MG63 (cell line): ENCODE data around the gene TRPC4. TPM values are rescaled to one million over a fixed set of nuclear protein-coding genes. Genes with fewer than 3 reads are reported as not detected.

Experiments used
- DNase-seq: peaks from one replicate; pipeline ENCODE4 v3.0.0-alpha.2; 2020
- H3K27me3 ChIP-seq: fragments of 250-450 bp; sonication (Bioruptor Pico); 2 replicates; pipeline ENCODE4 v1.5.1; 2020; ENCODE audit warnings: mild to moderate bottlenecking, moderate library complexity
- H3K36me3 ChIP-seq: fragments of 250-450 bp; sonication (Bioruptor Pico); 2 replicates; pipeline ENCODE4 v1.5.1; 2020; ENCODE audit warnings: mild to moderate bottlenecking, moderate library complexity
- H3K4me3 ChIP-seq: fragments of 250-450 bp; sonication (Bioruptor Pico); 2 replicates; pipeline ENCODE4 v1.5.1; 2020; ENCODE audit warnings: mild to moderate bottlenecking, moderate library complexity
- H3K9me3 ChIP-seq: fragments of 250-450 bp; sonication (Bioruptor Pico); 2 replicates; pipeline ENCODE4 v1.5.1; 2020; ENCODE audit warnings: mild to moderate bottlenecking, moderate library complexity
- total RNA-seq: library from RNA; depleted of rRNA; stranded (reverse); fragments of >200 nt; shearing (Covaris generic); gene quantifications from 2 replicates; pipeline ENCODE4 v1.2.3, GENCODE V29; 2014; ENCODE audit warnings: low replicate concordance; rRNA removed

The TRPC4 gene
- 2.4 and 13.3 TPM in 2 replicates for total RNA-seq

DNA sequence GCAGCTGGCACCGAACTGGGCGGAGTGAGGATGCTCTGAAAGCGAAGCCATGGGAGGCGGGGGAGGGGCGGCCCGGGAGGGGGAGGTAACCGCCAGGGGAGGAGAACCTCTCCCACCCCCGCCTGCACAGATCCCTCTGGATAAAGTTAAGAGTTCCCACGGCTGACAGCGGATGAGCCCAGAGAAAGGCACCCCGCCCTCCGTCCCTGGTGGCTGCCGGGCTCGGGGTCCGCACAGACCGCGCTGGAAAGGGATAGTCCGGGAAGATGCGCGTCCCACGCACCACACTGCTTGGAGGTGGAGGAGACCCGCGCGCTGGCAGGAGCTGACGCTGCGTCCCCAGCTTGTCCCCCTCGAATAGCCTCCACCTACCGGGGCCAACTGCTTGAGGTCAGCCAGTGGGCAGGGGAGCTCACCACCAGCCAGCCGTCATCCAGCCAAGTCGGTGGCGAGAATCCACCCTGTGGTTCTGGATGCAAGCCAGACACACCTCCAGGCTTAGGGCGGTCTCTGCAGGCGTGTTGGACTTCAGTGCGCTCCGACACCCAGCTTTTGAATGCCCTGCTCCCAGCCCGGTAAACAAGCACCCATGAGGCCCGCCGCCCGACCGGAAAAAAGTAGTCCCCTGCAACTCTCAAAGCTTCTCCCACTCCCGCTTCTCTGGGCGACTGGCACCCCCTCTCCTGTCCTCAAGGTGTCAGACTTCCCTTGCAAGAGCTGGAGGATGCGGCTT is at the start of gene TRPC4:
TSS of gene TRPC4 (minus strand) at position 17 of the 733 bp plus-strand sequence. CDS start 86,439 bp downstream, outside the sequence.
- H3K4me3 ChIP-seq: peak within 1 kb of the TSS; percentile 56
- no peaks in the 10 kb centered on the region for H3K9me3 ChIP-seq
- H3K36me3 ChIP-seq: no peaks in the 10 kb centered on the region
- no peaks in the 10 kb centered on the region for H3K27me3 ChIP-seq
- DNase-seq: peak; percentile 80

DNA sequence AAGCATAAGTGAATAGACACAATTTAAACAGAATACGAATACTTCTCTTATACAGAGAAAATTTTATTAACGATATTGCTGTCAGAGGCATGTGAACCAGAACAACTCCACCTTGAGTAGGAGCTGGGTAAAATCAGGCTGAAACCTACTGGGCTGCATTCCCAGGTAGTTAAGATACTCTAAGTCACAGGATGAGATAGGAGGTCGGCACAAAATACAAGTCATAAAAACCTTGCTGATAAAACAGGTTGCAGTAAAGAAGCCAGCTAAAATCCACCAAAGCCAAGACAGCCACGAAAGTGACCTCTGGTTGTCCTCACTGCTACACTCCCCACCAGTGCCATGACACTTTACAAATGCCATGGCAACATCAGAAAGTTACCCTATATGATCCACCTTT is 49.2 kb upstream of the TRPC4 start:
- H3K9me3 ChIP-seq: peaks cover 4% of the 10 kb centered on the region; the same call in 1 of the 2 replicates
- H3K36me3 ChIP-seq: no peaks in the 10 kb centered on the region
- DNase-seq: no peak
- H3K27me3 ChIP-seq: no peaks in the 10 kb centered on the region
- peak overlapping the region; percentile 39 for H3K4me3 ChIP-seq

DNA sequence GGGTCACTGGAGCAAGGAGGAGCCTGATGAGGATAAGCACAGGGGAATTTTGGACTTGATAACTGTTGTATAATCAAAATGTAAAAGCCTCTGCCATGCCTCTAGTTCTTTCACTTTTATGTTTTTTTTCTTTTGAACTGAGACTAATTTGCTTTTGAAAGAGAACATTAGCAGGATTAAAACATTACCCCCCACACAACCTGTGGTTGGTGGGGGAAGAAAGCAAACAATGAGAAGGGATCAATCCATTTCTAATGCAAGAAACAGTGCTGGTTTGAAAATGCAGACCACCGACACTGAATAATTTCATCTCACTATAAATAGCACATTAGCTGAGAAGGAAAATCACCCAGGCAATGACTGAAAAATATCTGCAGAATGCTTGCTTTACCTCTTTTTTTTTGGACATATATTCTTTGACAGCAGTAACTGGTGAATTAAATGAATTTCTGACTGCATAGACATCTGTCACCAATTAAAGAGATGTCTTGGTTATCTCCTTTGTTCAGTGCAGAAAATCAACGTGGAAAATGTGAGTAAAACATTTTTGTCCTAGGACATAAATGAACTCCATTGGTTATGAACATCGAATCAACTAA is 48.6 kb upstream of the TRPC4 start:
- no peak for DNase-seq
- Histone ChIP-seq H3K9me3 (peaks cover 4% of the 10 kb centered on the region; the same call in 1 of the 2 replicates), H3K4me3 (peak overlapping the region; percentile 39; the same call in 1 of the 2 replicates), H3K27me3 (no peaks in the 10 kb centered on the region), H3K36me3 (no peaks in the 10 kb centered on the region)

DNA sequence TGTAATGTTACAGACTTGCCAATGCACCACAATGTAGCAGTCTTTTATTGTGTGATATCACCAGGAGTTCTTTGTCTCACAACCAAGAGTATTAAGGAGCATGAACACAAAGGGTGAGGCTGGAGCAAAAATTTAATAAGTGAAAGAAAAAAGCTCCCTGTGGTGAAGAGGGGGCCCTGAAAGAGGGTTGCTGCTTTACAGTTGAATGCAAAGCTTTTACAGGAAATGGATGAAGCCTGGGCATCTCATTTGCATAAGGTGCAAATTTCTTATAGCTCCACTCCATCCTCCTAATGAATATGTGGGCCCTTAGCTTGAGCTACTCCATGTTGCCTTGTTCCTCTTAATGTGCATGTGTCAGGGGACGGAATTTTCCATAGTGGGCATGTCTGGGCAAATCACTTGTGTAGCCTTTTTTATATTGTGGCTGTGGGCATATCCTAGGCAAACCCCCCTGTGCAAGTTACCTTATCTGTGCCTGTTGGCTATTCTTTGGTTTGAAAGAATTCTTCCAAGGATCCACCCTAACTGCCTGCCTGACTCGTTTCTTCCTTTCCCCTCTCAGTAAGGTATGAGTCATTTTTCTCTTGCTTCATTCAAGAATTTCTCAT is 45.3 kb upstream of the TRPC4 start:
- H3K36me3 ChIP-seq: no peaks in the 10 kb centered on the region
- H3K4me3 ChIP-seq: no peak overlapping the region
- no peaks in the 10 kb centered on the region for H3K27me3 ChIP-seq
- peaks cover 4% of the 10 kb centered on the region; the same call in 1 of the 2 replicates for H3K9me3 ChIP-seq
- DNase-seq: no peak

DNA sequence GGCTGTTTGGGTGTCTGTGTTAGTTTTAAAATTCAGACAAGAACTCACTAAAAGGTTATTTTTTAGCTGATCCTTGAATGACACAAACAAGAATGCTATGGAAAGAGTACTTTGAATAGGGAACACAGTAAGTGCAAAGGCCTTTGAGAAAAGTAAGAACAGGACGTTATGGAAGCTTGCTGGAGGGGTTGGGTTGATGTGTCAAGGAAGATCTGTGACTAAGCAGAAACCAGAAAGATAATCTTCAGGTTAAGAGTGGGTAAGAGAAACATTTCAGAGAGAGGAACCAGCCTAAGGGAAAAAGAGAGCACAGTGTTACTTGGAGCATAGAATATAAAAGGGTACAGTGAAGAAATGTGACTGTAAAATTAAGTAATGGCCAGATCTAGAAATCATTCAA is 41.2 kb upstream of the TRPC4 start:
- no peak for DNase-seq
- peaks cover 4% of the 10 kb centered on the region; the same call in 1 of the 2 replicates for H3K9me3 ChIP-seq

DNA sequence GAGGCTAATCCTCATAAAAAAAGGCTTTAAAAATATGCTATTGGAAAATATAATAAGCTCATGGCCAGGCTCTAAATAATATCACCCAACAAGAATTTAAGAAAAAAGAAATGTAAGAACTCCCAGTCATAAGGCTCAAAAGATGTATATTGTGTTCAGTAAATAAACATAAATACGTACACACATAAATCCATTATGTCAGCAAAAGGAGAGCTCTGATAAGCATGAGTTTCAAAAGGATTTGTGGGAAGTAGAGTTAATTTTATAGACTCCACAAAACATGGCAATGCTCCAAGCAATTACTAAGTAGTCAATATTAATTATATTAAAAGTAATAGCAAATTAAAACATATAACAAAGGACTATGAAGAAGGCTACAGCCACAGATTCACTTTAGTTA is 37.3 kb upstream of the TRPC4 start:
- Histone ChIP-seq H3K9me3 (no peaks in the 10 kb centered on the region), H3K27me3 (no peaks in the 10 kb centered on the region), H3K4me3 (no peak overlapping the region), H3K36me3 (no peaks in the 10 kb centered on the region)
- no peak for DNase-seq

More for the DNA sequence above, 41.2 kb upstream of the TRPC4 start:
- Histone ChIP-seq H3K36me3 (no peaks in the 10 kb centered on the region), H3K4me3 (no peak overlapping the region), H3K27me3 (no peaks in the 10 kb centered on the region)

DNA sequence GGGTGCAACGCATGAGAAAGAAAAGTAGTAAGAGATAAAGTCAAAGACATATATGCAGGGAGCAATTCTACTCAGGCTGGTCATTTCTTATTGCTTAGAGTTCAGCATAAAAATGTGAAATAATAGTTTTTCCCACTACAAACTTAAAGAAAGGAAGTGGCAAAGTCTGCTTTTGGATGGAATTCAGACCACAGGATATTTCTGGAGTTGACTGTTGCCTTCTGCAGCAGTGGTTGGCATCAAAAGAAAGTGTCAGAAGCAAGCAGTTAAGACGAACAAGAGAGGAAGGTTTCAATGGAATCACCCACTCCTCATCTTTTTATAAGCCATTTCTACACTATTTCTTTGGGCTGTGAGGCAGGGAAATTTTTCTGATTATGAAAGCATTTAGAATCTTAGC is 36.2 kb upstream of the TRPC4 start:
- H3K36me3 ChIP-seq: no peaks in the 10 kb centered on the region
- H3K9me3 ChIP-seq: no peaks in the 10 kb centered on the region
- no peaks in the 10 kb centered on the region for H3K27me3 ChIP-seq
- no peak overlapping the region for H3K4me3 ChIP-seq
- DNase-seq: peak; percentile 13

DNA sequence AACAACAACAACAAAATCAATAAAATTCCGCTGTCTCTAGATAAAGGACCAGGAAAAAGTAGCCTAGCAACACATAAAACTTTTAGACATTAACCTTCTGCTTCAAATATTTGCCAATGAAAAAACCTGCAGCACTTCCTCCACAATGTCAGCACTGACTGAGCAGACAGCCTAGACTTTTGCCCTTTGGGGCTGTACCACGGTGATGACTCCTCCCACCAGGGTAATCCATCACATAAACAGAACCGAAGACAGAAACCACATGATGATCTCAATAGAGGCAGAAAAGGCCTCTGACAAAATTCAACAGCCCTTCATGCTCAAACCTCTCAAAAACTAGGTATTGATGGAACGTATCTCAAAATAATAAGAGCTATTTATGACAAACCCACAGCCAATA is 30.2 kb upstream of the TRPC4 start:
- peak; percentile 2 for DNase-seq
- Histone ChIP-seq H3K4me3 (no peak overlapping the region), H3K27me3 (no peaks in the 10 kb centered on the region), H3K36me3 (no peaks in the 10 kb centered on the region), H3K9me3 (no peaks in the 10 kb centered on the region)

DNA sequence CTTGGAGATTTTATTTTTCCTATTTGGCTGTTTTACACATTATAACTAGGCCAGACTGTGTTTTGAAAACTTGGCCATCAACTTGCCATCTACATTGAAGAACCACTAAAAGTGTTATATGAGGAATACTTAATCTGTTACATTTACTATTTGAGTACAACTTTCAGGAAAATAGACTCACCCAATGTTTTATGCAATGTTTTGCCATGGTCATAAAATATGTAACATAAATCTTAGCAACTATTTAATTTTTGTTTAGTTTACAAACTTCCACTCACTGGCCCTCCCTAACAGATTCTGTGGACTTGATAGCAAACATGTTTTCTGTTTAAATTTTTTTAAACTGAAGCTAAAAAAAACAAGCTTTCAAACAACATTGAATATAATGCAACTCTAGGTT is 23.7 kb upstream of the TRPC4 start:
- H3K9me3 ChIP-seq: no peaks in the 10 kb centered on the region
- H3K27me3 ChIP-seq: no peaks in the 10 kb centered on the region
- DNase-seq: no peak
- H3K4me3 ChIP-seq: no peak overlapping the region
- no peaks in the 10 kb centered on the region for H3K36me3 ChIP-seq

DNA sequence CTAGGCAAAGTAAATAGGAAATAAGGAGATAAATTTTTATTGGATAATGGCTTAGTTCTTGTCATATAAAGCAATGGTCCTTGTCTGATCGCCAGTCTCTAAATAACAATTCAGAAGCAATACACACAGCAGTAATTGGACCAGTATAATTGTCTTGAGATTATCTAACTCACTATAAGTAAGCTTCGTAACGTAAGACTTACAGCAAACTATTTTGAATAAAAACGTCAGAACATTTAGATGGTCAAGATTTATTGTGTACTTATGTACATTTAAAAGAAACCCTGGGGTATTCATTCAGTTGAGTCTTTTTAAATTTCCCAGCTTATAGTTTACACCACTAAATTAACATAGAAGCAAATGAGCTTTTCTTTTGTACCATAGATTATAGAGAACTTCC is 20.2 kb upstream of the TRPC4 start:
- no peak for DNase-seq
- Histone ChIP-seq H3K36me3 (no peaks in the 10 kb centered on the region), H3K27me3 (no peaks in the 10 kb centered on the region), H3K9me3 (no peaks in the 10 kb centered on the region), H3K4me3 (no peak overlapping the region; the same call in 1 of the 2 replicates)

DNA sequence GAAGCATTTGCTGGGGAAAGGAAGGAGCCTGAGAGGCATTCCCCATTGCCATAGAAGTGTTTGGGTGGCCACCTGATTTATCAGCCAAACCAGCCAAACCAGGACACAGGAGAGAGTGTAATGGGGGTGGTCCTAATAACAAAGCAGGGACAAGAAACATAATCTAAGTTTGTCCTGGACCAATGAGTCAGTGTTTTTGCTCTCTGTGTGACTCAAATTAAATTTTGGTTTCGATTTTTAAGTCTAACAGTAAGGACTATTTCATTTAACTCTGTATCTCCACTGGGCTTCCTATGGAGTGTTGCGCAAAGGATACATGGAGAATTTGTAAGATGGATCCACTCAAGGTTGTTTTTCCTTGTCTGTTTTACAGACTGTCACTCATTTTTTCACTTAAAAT is 19.5 kb upstream of the TRPC4 start:
- no peaks in the 10 kb centered on the region for H3K36me3 ChIP-seq
- H3K9me3 ChIP-seq: no peaks in the 10 kb centered on the region
- DNase-seq: no peak
- no peaks in the 10 kb centered on the region for H3K27me3 ChIP-seq
- peak overlapping the region; percentile 2 for H3K4me3 ChIP-seq

DNA sequence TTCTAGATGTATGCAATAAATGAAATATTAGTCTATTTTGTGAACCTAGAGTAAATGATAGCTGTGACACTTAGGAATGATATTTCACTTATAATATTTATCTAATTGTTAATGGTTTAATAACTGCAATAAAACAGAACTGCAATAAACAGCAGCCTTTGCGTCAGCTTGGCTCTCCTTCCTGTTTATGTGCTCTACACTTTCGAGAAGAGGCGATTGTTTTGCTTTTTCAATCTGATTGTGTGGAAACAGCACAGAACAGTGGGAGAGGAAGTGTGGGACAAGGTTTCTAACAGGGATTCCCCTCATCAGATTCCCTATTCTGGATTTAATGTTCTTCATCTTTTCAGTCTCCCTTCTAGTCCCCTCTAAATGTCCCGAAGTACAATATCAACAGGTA is 17.3 kb upstream of the TRPC4 start:
- H3K4me3 ChIP-seq: no peak overlapping the region
- DNase-seq: no peak
- H3K9me3 ChIP-seq: no peaks in the 10 kb centered on the region
- no peaks in the 10 kb centered on the region for H3K27me3 ChIP-seq
- no peaks in the 10 kb centered on the region for H3K36me3 ChIP-seq

DNA sequence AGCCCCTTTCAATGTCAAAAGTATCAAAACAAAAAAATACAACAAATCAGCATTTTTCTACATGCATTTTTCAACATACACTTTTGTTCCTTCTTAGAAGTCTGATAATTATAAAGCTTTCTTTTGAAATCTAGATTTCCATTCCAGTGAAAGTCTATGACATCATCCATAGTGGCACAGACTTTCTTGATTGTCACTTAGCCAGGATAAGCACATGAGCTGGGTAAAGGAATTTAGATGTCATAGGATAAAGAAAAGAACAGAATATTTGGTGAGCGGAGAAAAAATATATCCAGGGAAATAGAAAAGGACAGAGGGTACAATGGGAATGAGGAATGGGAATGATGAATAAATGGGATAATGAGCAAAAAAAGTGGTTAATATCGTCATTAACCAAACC is 15.1 kb upstream of the TRPC4 start:
- no peaks in the 10 kb centered on the region for H3K9me3 ChIP-seq
- H3K4me3 ChIP-seq: no peak overlapping the region
- H3K36me3 ChIP-seq: no peaks in the 10 kb centered on the region
- no peaks in the 10 kb centered on the region for H3K27me3 ChIP-seq
- DNase-seq: no peak

DNA sequence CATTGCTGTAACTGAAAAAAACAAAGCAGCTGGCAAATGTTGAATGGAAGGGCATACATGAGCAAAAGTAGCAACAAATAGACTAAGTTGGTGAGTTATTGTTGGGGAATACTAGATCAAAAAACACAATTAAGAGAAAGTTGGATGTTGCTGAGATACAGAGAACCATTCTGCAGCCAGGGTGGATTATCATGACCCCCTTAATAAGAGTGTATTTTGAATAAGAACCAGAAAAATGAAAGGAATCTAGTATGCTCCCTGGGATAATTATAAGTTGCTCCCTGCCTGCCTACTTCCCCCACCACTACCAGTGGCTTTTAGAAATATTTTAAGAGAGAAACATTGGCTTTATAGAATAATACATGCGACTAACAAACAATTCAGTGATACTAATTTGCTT is 14.5 kb upstream of the TRPC4 start:
- H3K4me3 ChIP-seq: no peak overlapping the region
- H3K9me3 ChIP-seq: no peaks in the 10 kb centered on the region
- H3K27me3 ChIP-seq: no peaks in the 10 kb centered on the region
- DNase-seq: no peak
- no peaks in the 10 kb centered on the region for H3K36me3 ChIP-seq

DNA sequence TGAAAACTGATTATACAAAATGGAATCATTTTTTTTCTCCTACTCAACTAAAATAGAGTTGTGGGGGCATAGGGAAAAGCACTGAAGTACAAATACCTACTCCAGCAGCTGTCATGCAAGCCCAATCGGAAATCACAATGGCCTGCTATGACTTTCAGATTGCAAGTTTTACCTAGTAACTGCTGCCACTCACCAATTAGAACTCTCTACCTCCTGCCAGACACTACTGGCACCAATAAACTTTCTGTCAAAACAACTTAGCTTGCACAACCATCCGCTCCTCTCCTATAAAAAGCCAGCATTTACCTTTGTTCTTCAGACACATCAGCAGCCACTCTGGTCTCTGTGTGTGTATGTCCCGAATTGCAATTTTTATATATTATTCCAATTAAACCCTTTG is 9.3 kb upstream of the TRPC4 start:
- Histone ChIP-seq H3K4me3 (no peak overlapping the region), H3K9me3 (no peaks in the 10 kb centered on the region), H3K27me3 (no peaks in the 10 kb centered on the region), H3K36me3 (no peaks in the 10 kb centered on the region)
- no peak for DNase-seq

DNA sequence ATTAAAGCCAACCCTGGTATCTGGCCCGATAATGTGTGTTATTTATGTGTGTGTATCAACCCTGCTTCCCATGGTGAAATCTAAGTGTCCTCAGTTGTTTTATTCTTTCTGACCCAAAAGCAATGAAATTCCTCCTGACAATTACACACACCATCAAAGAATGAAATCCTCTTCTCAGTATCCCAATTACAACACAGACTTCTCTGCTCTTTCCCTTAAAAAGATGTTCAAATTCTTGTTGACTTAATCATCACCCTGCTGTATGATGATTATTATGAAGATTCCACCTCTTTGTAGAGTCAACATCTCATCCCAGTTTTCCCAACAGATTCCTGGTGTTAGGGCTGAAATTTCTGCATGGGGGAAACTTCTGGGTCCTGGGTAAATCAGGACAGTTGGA is 8.9 kb upstream of the TRPC4 start:
- Histone ChIP-seq H3K4me3 (no peak overlapping the region), H3K9me3 (no peaks in the 10 kb centered on the region), H3K36me3 (no peaks in the 10 kb centered on the region), H3K27me3 (no peaks in the 10 kb centered on the region)
- DNase-seq: no peak

DNA sequence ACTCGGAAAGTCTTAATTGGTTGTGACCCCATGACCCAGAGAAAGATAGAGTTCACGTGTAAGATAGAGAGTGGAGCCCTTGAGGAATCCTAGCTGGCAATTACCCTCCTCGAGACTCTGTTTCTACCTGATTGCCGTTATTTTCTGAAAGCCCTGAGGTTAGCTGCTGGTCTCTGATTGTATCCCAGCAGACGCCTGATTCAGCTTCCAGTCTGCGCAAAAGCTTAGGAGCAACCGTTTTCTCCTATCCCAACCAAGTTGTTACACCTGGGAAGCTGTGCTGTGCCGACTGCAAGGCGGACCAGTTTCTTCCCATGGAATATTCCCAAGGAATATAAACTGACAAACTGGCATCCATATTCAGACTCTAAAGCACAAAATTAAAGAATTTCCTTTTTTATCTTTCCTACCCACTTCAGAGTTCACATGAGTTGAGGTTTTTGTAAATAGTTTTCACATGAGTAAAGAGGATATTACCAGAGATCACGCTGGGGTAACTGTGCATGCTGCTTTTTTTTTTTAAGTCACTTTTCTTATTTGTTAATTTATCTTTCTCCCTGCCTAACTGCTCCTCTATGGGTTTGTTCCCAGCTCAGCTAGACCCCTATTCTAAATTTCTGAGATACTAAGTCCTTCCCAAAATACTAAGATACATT is 1.5 kb upstream of the TRPC4 start:
- peak; percentile 33 for DNase-seq
- peak overlapping the region; percentile 56 for H3K4me3 ChIP-seq
- no peaks in the 10 kb centered on the region for H3K9me3 ChIP-seq
- H3K36me3 ChIP-seq: no peaks in the 10 kb centered on the region
- H3K27me3 ChIP-seq: no peaks in the 10 kb centered on the region
